Progenitor cell of endocrine pancreas (in vitro differentiated cells): ENCODE results near the gene HSF5. TPM values are rescaled to one million over a fixed set of nuclear protein-coding genes. Genes with fewer than 3 reads are reported as not detected.

ENCODE experiments used
- DNase-seq: peaks from one replicate; pipeline ENCODE4 v3.0.0; 2021; ENCODE audit warnings: low spot score; ENCODE audit not compliant: unreplicated experiment
- H3K27ac Mint-ChIP-seq: 2 replicates; pipeline ENCODE4 v1.8.0; 2021; ENCODE audit warnings: mild to moderate bottlenecking, moderate library complexity, mixed read lengths
- H3K27me3 Mint-ChIP-seq: 2 replicates; pipeline ENCODE4 v1.8.0; 2021; ENCODE audit warnings: mixed read lengths
- H3K36me3 Mint-ChIP-seq: 2 replicates; pipeline ENCODE4 v1.8.0; 2022; ENCODE audit warnings: mixed read lengths; ENCODE audit not compliant: insufficient read depth
- H3K4me1 Mint-ChIP-seq: 2 replicates; pipeline ENCODE4 v1.8.0; 2021; ENCODE audit warnings: low read depth, mixed read lengths
- H3K4me3 Mint-ChIP-seq: 2 replicates; pipeline ENCODE4 v1.8.0; 2021; ENCODE audit warnings: low read depth, mild to moderate bottlenecking, moderate library complexity, mixed read lengths
- H3K9me3 Mint-ChIP-seq: 2 replicates; pipeline ENCODE4 v1.8.0; 2021; ENCODE audit warnings: low read depth, mixed read lengths
- total RNA-seq: library from RNA; stranded (reverse); gene quantifications from 2 replicates; pipeline ENCODE4 v1.2.1, GENCODE V29; 2021
- TF ChIP-seq, protein P1 (sequence below): fragments of 200-600 bp; sonication (generic); IDR thresholded peaks from one replicate; pipeline ENCODE4 v1.5.0; 2021; ENCODE audit warnings: antibody characterized with exemption, mild to moderate bottlenecking; ENCODE audit not compliant: unreplicated experiment

HSF5 gene
- total RNA-seq, 1 donor from 2014 or later = 0.12 TPM

DNA sequence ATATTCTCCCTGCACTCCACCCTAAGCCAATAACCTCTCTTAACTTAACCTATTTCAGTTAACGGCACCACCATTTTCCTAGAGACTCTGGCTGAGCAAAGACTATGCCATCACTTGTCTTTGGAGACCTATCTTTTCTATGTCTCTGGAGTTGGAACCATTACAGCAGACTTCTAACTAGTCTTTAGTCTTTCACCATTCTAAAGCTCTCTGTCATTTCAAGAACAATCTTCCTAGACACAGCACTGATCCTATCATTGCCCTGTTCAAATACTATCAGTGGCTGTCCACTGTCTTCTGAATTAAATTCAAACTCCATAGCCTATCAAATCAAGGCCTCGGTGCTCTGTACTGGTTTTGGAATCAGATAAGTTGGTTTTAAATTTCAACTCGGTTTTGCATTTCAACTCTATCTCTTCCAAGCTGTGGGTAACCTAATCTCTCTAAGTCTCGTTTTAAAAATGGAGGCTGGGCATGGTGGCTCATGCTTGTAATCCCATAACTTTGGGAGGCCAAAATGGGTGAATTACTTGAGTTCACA lies 102.8 kb downstream of the HSF5 start:
- no peak for DNase-seq
- peaks cover 59% of the 10 kb centered on the region for H3K4me1 Mint-ChIP-seq
- H3K27me3 Mint-ChIP-seq = no peaks in the 10 kb centered on the region
- TF ChIP-seq, protein P1, sequence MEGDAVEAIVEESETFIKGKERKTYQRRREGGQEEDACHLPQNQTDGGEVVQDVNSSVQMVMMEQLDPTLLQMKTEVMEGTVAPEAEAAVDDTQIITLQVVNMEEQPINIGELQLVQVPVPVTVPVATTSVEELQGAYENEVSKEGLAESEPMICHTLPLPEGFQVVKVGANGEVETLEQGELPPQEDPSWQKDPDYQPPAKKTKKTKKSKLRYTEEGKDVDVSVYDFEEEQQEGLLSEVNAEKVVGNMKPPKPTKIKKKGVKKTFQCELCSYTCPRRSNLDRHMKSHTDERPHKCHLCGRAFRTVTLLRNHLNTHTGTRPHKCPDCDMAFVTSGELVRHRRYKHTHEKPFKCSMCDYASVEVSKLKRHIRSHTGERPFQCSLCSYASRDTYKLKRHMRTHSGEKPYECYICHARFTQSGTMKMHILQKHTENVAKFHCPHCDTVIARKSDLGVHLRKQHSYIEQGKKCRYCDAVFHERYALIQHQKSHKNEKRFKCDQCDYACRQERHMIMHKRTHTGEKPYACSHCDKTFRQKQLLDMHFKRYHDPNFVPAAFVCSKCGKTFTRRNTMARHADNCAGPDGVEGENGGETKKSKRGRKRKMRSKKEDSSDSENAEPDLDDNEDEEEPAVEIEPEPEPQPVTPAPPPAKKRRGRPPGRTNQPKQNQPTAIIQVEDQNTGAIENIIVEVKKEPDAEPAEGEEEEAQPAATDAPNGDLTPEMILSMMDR = no peak
- H3K9me3 Mint-ChIP-seq = no peaks in the 10 kb centered on the region
- no peak overlapping the region for H3K27ac Mint-ChIP-seq
- no peak overlapping the region for H3K4me3 Mint-ChIP-seq
- H3K36me3 Mint-ChIP-seq = peaks cover 2% of the 10 kb centered on the region

DNA sequence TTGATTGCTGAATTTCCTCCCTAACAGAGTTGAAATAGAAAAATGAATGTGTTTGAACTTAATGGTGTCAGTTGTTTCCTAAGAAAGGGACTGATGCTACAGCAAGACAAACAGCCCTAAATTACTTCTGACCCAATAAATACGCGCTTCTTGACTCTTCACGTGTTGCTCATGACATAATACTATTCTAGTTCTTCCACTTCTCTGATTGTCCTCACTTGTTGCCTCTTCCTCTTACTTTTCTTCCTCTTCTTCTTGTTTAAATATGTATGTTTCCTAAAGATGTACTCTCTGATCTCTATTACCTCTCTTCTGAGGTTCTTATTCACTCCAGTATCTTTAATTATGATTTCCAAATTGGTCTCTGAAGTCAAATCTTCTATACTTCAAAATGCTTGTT lies 103.3 kb downstream of the HSF5 start:
- H3K4me3 Mint-ChIP-seq = no peak overlapping the region

DNA sequence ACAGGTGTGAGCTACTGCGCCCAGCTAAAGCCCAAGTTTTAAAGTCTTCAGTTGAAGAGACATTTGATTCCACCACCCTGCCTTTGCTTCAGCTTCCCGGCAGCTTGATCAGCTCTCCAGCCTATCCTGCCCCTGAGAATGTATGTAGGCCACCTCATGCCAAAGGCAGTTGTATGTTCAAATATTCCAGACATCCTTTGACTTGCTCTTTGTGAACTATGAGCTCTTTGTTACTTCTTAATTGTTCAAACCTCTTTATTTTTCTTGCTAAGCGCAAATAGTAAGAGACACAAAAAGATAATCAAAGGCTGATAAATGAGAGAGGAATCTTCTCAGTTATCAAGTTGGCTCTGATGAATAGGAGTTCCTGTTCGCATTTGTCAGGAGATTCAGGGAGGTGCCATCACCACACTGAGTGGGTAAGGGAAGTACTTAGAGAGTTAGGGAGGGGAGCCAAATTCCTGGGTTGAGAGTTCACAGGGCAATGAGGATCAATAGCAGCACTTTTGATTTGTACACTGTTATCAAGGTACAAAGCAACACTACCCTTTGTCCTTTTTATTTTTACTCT lies 104.2 kb downstream of the HSF5 start:
- TF ChIP-seq, protein P1 = no peak
- peaks cover 69% of the 10 kb centered on the region for H3K4me1 Mint-ChIP-seq
- H3K36me3 Mint-ChIP-seq = no peaks in the 10 kb centered on the region
- no peaks in the 10 kb centered on the region for H3K27me3 Mint-ChIP-seq
- DNase-seq = no peak
- peak overlapping the region; percentile 92 for H3K27ac Mint-ChIP-seq
- no peaks in the 10 kb centered on the region for H3K9me3 Mint-ChIP-seq
- H3K4me3 Mint-ChIP-seq = no peak overlapping the region

More for the DNA sequence above, 103.3 kb downstream of the HSF5 start:
- peaks cover 62% of the 10 kb centered on the region for H3K4me1 Mint-ChIP-seq
- peaks cover under 1% of the 10 kb centered on the region for H3K36me3 Mint-ChIP-seq
- no peak overlapping the region for H3K27ac Mint-ChIP-seq
- TF ChIP-seq, protein P1 = no peak
- no peak for DNase-seq
- H3K27me3 Mint-ChIP-seq = no peaks in the 10 kb centered on the region
- no peaks in the 10 kb centered on the region for H3K9me3 Mint-ChIP-seq

DNA sequence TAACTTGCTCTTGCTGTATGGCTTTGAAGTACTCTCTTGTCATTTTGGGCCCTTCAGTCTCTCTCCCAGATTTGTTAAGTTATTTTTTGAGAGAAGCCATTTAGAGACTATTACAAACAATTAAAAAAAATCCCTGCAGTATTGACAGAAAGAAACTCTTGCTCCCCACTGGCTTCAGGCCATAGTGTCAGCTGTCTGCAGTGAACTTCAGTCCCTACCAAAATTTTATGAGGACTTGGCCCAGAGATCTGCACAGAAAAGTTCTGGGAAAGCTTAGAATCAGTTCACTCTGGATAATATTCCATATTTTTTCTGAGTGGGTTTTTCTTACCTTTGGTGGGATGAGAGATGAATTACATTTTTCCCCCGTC lies 105.4 kb downstream of the HSF5 start:
- no peak for DNase-seq
- peaks cover 64% of the 10 kb centered on the region for H3K4me1 Mint-ChIP-seq
- no peaks in the 10 kb centered on the region for H3K36me3 Mint-ChIP-seq
- TF ChIP-seq, protein P1 = no peak
- H3K27me3 Mint-ChIP-seq = no peaks in the 10 kb centered on the region
- peak overlapping the region; percentile 1 for H3K27ac Mint-ChIP-seq
- H3K9me3 Mint-ChIP-seq = no peaks in the 10 kb centered on the region
- H3K4me3 Mint-ChIP-seq = no peak overlapping the region

DNA sequence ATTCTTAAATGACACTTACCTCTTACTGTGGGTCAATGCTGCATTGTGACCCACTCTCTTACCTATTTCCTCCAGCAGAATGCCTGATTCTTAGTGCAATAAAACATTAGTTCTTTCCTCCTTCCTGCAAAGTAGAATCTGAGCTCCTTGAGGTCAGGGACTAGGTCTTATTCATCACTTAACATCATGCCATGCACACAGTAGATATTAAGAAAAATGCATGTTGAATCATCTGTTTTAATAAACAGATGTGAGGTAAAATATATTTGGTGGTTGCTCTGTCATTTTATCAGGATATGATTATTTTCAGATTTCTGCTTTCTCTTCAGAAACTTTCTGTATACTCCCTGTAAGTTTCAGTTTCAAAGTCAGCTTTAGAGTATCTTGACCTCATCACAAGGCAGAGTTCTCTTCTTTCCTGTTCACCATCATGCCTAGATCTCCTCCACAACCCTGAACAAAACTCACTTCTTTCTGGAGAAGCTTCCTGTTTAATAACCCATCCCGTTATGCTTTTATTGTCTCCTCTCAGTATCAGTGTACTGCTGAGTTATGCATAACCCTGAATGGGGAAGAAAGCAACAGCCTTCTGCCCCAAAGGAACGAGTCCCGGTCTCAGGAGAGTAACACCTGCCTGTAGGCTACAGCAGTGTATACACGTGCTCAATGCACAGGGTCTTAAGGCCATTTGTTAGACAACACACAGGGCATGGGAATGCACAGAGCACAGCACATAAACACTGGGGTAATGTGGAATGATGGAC lies 105.9 kb downstream of the HSF5 start:
- Mint-ChIP-seq H3K36me3 (no peaks in the 10 kb centered on the region), H3K9me3 (no peaks in the 10 kb centered on the region), H3K27ac (peak overlapping the region; percentile 1), H3K4me3 (no peak overlapping the region), H3K4me1 (peaks cover 67% of the 10 kb centered on the region), H3K27me3 (no peaks in the 10 kb centered on the region)
- TF ChIP-seq, protein P1 = no peak
- no peak for DNase-seq
